ENCODE measurements around the gene MDC1.
"Not testable (repeated sequence)": the region's sequence is repeated elsewhere in the genome, so short reads cannot be mapped to it uniquely, and the experiment has no call there.

The MDC1 gene

GRCh38 chr6:30717129-30717844 lies at the start of gene MDC1:
Gene MDC1 (minus strand): TSS chr6:30717281. CDS start chr6:30715175, 2,106 bp downstream.
- peak; percentile 65 for FAIRE-seq

GRCh38 chr6:30766461-30767157 lies 49.5 kb upstream of the MDC1 start:
- no peak for FAIRE-seq

- FAIRE-seq, result not testable (repeated sequence)
Measured at GRCh38 chr6:30765495-30765894, 48.4 kb upstream of the MDC1 start.

GRCh38 chr6:30764490-30765043 lies 47.5 kb upstream of the MDC1 start:
- not testable (repeated sequence) for FAIRE-seq

DNA sequence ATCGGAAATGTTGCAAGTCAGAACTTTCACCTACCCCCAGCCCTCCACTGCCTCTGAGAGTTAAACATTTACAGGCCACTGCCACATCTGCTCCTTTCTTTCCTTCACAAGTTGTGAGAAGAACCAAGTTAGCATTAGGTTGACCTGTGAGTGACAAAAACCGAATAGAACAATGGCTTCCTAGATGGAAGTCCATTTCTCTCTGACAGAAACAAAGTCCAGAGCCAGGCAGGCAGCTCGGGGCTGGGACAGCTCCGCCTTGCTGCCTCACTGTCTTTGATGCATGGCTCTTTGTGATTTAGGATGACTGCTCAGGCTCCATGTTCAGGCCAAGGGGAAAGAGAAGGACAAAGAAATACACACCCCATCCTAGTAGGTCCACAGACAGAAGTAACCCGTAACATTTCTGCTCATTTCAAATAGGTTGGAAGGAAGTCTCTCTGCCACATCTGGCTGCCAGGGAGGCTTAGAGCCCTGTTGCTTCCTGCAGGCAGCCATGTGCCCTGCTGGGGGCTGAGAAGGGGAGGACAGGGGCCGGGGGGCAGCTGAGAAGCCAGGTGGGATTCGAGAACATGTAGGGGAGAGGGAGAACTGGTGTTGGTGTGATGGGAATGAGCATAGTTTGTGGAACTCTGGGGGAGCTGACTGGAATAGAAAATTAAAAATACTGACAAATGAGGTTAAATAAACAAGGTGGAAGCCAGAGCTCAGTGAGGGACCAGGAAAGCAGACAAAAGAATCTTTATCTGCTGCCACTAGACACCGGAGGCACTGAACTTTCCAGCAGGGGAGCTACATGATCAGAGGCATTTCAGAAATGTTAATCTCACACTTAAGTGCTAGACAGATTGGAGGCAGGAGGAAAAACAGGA lies 46.8 kb upstream of the MDC1 start:
- no peak for FAIRE-seq

DNA sequence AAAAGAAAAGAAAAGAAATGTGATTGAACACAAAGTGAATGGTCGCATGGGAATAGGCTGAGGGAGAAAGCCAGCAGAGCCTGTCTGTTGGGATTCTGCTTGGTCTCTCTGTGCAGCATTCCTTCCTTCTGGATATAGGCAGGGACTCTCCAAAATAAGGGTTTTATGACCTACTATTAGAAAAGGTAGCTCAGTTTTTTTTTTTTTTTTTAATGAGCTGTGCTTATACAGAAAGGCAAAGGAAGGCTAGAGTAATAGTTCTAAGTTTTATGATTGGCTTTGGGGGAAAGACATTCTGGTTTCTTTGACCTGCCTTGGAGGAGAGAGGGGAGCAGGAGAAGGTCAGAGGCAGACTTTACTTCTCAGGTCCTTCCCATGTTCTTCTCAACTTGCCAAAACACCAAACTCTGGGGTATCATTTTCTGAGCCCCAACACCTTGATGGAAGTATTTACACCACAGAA lies 46.1 kb upstream of the MDC1 start:
- FAIRE-seq, result no peak

GRCh38 chr6:30761791-30762429 lies 44.8 kb upstream of the MDC1 start:
- FAIRE-seq, result no peak

DNA sequence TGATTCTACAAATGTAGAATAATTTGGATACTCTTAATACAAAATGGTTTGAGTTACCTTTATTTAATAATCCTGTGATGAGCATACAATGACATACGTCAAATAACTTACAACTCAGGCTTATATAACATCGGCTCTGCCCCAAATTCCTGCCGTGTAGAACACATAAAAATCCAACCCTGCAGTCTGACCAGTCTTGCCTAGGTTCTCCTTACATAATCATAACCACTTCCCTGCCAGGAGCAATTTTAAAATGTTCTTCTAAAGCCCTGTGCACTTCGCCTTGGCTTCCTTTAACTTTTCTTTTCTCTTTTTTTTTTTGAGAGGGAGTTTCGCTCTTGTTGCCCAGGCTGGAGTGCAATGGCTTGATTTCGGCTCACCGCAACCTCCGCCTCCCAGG lies 43.5 kb upstream of the MDC1 start:
- no peak for FAIRE-seq

GRCh38 chr6:30759575-30760239 lies 42.6 kb upstream of the MDC1 start:
- FAIRE-seq, result no peak

DNA sequence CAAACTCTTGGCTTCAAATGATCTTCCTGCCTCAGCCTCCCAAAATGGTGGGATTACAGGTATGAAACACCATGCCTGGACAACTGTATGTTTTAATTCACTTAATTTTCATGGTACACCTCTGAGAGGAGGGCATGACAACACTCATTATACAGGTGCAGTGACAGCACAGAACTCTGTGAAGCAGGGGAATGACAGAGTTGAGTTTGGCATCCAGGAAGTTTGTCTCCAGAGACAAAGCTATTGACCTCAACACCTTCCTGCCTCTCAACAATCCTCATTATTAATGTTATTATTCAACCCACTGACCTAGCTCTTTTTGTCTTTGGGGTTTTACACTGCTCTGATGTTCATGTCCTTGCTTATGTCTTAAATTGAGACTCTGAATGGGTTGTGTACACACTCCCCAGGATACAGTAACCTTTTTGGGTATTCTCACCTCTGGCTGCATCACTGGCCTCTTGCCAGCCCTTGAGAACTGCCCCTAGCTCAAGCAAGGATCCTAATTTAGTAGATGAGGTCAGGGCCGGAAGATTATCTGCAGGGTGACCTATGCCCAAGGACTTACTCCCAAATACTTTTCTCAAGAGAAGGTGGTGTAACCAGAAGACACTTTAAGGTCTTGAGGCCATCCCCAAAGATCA lies 40.3 kb upstream of the MDC1 start:
- no peak for FAIRE-seq

GRCh38 chr6:30756405-30757003 lies 39.4 kb upstream of the MDC1 start:
- FAIRE-seq, result not testable (repeated sequence)

DNA sequence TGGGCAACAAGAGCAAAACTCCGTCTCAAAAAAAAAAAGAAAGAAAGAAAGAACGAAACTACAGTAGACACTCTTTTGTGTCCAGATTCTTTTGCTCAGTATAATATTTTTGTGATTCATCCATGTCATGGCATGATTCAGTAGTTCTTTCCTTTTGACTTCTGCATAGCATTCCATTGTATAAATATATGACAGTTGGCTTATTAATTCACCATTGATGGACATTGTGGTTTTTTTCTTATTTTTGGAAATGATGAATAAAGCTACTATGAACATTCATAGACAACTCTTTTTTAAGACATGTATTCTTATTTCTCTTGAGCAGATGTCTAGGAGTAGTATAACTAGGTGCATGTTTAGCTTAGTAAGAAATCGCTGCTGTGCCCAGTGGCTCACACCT lies 37.5 kb upstream of the MDC1 start:
- FAIRE-seq, result no peak

DNA sequence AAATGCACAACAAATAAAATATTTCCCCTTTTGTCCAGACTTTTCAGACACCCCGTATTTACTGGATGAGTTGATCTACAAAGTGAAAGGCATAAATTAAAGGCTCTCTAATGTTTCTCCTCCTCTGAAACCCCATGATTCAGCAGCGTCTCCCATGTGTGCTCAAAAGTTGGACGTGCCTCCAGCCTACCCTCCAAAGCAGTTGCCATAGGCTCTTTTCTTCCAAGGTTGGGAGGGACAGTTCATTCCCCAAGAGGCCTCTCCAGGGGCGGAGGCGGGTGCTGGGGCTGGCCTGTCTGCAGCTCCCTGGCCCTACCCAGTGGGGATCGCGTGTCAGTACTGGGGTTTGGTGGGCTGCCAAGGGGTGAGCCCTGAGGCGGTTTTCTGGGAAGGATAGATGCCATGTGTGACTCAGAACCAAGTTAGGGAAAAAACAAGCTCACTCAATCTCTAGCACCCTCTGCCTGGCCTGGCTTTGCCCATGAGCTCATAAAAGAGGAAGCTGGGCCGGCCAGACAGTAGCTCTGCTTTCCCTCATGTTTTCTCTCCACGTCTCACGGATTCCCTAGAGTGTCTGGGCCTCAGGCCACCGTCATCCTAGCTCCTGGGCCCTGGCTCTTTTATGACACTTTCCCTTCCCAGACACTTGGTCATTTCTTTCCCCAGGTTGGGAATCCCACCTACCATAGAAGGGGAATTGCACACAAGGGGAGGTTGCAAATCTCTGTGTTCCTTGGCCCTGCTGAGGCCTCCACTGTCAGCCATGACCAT lies 35.3 kb upstream of the MDC1 start:
- no peak for FAIRE-seq

- no peak for FAIRE-seq
Measured at GRCh38 chr6:30750379-30750668, 33.2 kb upstream of the MDC1 start.

- FAIRE-seq, result no peak
Measured at GRCh38 chr6:30749554-30750378, 32.7 kb upstream of the MDC1 start.

- no peak for FAIRE-seq
Measured at GRCh38 chr6:30748851-30749540, 31.9 kb upstream of the MDC1 start.

GRCh38 chr6:30747902-30748769 lies 31.1 kb upstream of the MDC1 start:
- FAIRE-seq, result no peak

DNA sequence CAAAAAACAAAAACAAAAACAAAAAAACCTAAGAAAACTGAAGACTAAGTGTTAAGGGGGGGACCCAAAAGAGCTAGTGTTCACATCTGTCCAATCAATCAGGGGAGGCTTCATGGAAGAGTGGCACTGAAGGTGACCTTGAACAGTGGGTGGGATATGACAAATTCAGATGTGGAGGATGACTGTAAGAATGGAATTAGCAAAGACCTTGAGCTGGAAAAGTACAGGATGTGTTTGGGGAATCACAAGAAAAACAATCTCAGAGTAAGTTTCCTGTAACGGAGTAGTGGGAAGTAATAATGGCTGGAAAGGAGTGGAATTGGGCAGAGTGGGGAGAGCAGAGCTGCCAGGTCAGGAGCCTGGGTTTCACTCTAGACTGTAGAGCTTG lies 30.2 kb upstream of the MDC1 start:
- FAIRE-seq, result no peak

Measured in colon (tissue), 2 donors.